ENCODE results near the gene CYP11A1.

DNA sequence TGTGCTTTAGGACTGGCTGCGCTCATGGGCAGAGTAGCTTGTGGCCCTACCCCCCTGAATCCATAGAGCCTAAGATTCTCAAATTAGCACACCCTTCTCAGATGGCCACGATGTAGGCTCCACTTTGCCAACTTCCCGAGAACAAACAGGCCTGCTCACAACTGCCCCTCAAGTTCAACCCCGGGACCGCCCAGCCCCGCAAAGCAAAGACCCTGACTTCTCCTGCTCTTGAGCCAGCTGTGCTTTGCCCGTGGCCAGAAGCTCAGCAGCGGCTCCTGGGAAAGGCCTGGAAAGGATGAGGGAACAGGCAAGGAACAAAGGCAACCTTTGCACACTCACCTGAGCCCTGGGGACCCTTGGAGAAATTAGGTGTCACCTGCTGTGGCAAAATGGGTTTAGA is 32.0 kb downstream of the CYP11A1 start:
- TF ChIP-seq, protein P1, sequence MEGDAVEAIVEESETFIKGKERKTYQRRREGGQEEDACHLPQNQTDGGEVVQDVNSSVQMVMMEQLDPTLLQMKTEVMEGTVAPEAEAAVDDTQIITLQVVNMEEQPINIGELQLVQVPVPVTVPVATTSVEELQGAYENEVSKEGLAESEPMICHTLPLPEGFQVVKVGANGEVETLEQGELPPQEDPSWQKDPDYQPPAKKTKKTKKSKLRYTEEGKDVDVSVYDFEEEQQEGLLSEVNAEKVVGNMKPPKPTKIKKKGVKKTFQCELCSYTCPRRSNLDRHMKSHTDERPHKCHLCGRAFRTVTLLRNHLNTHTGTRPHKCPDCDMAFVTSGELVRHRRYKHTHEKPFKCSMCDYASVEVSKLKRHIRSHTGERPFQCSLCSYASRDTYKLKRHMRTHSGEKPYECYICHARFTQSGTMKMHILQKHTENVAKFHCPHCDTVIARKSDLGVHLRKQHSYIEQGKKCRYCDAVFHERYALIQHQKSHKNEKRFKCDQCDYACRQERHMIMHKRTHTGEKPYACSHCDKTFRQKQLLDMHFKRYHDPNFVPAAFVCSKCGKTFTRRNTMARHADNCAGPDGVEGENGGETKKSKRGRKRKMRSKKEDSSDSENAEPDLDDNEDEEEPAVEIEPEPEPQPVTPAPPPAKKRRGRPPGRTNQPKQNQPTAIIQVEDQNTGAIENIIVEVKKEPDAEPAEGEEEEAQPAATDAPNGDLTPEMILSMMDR (IDR thresholded peaks at IDR 0.05) = no peak
- no peak for TF ChIP-seq POLR2A (IDR thresholded peaks at IDR 0.05)

Measured in esophagus squamous epithelium (tissue), 4 donors.